GM18517 (cell line): ENCODE results near the gene ZNF536.

Experiments
- ATAC-seq: cut with Tn5 transposase; IDR thresholded peaks from one replicate; pipeline ENCODE4 v1.9.1; 2021; ENCODE audit warnings: mild to moderate bottlenecking, moderate library complexity; ENCODE audit not compliant: unreplicated experiment

The ZNF536 gene

DNA sequence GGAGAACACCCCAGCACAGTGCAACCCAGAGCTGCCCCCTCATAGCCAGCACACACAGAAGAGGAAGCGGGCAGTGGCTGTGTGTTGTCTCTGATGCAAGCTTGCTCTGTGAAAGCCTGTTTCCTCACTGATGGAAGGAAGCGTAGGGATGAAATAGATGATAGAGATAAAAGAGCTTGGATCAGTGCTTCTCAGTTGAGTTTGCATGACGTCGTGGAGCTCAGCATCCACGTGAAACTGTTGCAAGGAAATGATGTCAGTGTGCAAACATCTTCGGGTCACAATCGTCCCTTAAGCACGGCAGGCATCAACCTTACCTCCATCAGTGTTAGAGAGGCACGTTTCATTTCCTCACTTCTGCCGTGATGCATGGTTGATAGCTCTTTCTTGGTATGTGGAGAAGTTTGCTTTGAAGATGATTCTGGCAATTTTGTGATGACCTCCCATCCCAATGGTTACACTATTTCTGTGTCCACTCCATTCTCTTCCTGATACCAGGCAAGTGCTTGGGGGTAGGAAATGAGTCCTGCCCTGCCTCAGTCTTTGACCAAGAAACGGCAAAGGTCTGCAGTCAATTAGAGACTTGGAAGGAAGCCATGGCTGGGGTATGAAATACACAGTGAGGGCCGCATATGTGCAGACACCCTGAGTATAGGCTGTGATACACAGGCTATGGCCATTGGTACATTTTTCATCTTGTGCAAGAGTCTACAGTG lies 183.0 kb downstream of the ZNF536 start:
- no peak for ATAC-seq

DNA sequence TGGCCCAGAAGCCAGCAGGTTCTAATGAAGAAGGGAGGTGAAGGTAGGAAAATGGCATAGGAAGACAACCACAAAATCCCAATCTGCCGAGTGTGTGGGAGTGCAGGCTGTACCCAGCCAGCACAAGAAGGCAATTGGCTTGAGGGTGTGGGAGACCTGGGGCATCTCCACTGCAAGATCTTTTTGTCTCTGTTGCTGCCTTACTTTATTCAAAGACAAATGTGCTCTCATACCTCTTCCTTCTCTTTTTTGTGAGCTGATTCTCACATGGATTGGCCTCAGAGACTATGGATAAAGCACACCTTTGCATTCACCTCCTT lies 183.6 kb downstream of the ZNF536 start:
- no peak for ATAC-seq

DNA sequence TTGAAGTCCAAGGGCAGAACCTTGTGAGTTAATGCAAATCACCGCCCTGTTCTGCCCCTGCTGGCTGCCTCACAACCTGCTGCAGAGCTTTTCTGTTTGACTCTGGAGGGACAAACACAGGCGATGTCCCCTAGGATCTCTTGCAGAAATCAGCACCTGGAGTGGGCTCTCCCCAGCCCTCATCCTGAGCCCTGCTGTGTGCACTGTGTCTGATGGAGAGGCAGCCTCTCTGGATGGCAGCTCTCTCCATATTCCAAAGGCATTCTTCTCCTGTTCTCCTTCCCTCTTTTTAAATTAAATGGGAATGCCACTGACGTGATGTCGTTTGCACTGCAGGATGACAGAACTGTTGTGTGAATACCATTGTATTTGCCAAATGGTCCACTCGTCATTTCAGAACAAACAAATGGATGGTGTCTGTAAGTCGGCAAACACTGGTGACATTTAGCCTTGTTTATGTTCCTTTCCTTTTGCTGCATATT lies 184.1 kb downstream of the ZNF536 start:
- ATAC-seq, result no peak

DNA sequence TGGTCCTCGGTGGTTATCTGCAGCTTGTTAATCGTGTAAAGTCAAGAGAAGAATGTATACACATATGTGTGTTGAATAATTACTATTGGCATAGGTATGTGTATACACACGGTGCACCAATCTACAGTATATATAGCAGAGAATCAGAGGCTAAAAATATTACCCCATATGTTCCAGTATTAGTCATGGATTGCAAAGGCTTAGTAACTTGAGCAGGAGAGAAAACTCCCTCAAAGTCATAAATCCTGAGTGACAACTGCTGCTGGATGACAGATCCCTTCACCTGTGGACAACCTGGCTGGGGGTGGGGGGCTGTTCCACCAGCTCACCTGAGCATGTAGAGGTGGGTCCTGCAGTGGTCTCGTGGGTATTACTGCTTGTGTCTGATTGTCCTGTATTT lies 185.0 kb downstream of the ZNF536 start:
- ATAC-seq, result no peak

DNA sequence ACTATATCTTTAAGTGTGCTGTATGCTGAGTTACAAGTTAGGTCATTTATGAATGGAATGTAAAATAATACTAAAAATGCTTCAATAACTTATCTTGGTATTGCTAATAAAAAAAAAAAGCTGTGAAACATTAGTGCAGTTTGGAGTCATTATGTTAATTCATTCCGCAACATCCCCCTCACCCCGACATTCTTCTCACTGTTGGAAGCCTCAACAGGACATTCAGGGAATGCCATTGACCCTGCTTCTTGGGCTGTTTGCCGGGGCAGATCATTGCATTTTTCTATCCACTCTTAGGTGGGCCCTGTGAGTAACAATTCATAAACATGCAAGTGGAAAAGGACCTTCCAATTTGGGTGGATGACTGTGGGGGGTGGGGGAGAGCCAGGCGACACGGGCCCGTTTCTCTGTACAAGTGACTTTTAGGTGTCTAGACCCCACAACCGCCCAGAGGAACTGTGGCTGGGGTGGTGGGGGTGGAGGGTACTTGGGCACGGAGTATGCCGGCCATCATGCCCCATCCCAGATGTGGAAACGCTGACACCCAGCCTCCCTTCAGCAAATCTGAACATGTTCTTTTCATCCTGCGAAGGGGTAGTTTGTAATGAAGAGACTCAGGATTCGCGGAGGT lies 185.9 kb downstream of the ZNF536 start:
- no peak for ATAC-seq

DNA sequence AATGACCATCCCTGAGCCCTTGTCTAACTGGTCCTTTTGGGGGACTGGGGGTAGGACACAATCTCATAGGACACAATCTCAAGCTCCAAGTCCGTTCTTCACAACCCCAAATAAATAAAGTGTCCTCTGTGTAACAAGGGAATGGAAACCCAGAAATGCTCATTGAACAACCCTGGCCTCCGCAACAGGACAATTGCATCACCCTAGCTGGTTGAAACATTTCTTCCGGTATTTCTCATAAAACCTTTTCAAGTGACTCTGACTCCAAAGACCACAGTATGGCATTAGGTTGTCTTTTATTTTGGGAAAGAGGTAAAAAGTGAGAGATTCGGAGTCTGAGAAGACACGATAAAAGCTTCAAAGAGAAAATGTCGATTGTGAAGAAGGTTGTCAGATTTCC lies 186.6 kb downstream of the ZNF536 start:
- no peak for ATAC-seq

DNA sequence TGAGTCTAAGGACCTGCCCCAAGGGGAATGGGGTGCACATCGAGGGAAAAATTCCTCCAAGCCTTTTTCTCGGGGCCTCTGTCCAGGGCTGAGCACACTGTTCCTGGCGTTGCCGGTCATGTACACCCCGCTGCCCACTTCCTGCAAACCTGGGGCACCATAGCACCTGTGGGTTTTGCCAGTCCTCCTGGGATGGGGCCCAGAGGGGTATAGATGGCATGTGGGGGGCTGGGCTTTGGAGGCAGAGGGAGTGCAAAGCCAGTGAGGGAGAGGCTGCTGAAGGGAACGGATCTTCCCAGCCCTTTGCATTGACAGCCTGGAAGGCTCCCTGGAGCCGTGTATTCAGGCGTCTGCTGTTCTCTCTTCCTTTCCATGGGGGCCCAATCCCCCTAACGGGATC lies 187.3 kb downstream of the ZNF536 start:
- no peak for ATAC-seq

DNA sequence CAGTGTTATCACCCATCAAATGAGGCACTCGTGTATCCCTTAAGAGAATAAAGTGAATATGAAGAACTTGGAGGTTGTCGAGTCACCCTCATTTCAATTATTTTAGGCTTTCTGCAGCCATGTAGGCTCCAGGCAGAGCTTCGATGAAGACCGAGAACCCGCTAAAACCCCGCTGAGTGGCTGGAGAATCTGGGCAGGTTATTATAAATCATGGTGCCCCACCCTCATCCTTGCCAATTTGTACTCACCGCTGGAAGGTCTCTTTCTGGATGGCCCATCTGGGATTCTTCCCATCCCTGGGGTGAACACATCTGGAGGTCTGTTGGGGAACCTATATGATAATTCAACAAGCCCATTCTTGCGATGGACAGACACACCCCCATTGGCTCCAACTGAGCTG lies 190.8 kb downstream of the ZNF536 start:
- no peak for ATAC-seq

DNA sequence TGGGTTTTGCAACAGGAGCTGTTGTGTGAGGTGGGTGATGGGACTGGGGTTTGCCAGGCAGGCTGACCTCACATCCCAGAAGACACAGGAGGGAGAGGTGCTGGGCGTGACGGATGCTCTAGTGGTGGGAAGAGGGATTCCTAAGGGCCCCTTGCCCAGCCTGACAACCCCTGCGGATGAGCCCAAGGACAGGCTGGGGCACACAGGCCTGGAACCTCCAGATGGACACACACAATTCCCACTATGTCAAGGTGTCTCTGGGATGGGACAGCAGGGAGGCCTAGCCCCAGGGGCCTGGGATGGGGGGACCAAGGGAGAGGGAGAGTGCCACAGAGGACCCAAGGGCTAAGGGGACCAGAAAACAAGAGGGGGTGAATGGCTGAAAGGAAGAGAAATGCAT lies 191.5 kb downstream of the ZNF536 start:
- no peak for ATAC-seq

DNA sequence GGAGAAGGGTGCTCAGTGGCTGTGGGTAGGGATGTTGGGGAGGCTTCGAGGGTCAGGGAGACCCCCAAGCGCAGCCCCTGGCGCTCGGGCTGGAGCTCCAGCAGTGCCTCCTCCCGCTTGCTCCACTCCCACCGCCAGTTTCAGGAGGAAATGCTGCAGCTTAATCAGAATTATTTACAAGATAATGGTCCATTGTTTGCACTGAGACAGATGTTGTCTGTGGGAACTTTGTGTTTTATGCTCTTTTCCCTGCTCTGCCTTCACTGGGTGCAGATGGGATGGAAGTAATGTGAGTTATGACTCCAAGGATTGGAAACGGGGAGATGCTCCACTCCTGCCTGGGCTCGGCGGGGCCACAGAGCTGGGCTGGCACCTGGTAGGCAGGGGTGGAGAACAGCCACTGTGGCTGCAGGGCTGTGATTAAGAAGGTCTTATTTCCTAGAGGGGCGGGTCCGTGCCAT lies 192.4 kb downstream of the ZNF536 start:
- ATAC-seq, result no peak

DNA sequence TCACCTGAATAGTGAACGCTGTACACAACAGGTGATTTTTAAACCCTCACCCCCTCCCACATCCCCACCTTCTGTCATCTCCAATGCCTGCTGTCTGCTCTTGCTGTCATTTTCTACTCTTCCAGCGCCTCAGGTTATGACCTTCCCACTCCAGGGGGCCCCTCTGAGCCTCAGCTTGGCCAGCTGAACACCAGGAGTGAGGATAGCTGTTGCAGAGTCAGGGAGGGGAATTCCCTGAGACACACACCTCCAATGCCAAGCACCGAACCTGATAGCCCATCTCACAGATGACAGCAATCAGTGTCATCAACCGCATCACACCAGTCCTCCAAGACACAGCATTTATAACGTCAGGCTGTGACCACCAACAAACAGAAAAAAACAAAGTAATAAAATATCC lies 193.5 kb downstream of the ZNF536 start:
- ATAC-seq, result no peak

DNA sequence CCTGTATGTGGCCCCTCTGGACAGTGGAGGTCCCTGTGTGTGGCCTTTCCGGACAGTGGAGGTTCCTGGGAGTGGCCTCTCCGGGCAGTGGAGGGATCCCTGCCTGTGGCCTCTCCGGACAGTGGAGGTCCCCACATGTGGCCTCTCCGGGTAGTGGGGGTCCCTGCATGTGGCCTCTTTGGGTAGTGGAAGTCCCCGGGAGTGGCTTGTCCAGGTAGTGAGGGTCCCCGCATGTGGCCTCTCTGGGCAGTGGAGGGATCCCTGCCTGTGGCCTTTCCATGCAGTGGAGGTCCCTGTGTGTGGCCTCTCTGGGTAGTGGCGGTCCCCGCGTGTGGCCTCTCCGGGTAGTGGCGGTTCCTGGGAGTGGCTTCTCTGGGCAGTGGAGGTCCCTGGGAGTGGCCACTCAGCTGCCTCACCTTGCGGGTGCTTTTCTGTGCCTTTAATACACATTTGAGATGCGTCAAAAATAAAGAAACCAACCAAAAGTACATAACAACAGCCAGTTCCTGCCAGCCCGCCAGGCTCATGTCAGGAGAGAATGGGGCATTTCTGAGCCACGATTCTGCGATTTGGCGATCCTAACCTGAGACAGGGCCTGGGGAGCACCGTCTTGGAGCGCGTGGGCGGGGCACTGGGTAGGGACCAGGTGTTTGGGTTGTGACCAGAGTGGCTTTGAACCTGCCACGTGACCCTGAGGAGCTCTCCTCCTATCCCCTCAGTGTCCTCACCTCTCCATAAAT lies 194.7 kb downstream of the ZNF536 start:
- ATAC-seq, result no peak

DNA sequence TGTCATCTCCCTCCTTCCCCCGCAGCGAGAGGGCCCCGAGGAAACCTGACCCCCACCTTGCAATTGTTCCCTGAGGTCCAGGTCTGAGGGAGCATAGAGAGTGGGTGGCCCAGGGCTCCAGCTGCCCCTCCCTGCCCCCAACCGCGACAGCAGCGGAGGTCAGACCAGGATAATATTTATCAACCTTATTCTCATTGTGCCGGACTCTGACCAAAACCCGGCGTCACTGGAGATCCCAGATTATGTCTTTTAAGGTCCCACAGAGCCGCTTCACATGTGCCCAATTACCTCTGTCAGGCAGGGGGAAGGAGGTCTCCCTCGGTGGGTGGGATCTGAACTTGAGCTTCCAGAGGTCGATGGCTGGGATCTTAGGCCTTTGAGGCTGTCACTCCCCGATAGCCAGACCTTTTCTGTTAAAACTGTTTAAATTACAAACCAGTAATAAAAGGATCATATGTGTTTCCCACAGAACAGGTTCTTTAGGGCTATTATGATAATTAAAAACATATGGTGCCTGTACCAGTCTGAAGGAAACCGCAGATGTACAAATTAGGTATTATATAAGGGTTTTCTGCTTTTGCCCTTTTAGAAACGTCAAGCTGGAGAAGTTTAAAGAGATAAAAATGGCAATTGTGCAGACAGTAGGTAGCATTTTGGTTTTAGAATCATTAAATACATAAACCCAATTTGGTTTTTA lies 195.5 kb downstream of the ZNF536 start:
- no peak for ATAC-seq

DNA sequence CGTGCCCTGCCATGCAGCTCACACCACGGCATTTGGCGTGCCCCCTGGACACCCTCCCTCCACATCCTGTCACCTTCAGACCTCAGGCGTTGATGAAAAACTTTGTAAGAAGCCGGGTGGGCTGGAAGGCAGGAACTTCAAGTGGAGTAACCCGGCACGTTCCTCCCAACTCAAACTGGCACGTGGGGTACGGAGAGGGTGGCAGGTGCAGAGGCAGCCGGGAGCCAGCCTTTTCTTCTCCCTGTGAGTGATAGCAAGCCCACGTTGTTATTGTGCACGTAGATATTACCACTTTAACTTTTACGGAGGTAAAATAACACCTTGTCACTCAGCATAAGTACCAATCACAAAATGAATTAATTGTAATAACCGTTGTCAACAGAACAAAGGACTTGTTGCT lies 198.0 kb downstream of the ZNF536 start:
- ATAC-seq, result no peak

DNA sequence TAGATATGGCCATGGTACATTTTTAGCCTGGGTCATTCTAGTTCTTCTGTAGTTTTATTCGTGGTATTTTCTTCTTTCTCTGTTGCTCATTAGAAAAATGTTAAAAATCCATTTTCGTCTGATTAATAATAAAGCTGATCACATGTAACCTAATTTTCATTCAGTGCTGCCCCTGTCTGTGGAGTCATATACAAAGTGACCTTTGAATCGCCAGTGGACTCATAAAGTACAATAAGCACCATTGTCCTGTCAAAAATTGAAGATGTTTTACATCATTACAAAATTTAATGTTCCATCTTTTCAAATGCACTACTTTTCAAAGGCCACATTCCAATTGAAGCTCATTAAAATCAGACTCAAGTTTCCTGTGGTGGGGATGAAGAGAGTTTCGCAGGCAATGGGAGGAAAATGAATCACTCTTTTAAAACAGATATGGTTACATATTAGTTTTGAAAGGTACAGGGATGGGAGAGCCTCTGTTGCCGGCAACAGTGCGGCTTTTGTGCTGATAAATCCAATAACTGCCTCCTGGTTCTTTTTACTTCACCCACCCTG lies 205.4 kb downstream of the ZNF536 start:
- no peak for ATAC-seq

DNA sequence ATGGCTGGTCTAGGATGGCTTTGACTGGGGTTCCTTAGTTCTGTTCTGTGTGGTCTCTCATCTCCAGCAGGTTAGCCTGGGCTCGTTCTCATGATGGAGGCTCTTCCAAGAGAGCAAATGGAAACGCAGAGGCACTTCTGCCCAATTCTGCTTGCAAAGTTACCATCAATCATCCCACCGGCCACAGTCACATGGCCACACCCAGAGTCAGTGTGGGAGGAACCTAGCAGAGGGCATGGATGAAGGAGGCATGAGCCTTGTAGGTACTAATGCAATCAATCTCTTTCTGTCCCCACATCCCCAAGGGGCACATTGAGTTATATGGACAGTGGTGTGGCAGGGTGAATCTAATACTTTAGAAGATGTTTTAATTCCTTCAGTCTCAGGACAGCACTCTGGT lies 207.2 kb downstream of the ZNF536 start:
- ATAC-seq, result no peak

DNA sequence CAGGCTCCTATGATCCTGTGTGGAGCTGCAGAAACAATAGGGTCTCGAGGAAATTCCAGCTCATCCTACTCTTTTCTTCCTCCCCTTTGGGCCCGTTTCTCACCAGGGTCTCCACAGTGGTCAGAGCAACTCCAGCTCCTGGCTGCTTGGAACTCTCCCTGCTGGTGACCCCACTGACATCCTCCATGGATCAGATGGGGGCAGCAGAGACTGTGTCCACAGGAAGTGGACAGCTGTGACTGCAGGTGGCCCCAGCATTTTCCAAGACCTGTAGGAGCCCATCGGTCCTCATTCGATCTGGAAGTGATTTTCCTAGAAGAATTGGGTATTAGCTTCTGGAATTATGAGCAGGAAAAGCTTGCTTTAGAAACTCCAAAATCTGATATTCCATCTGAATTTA lies 208.5 kb downstream of the ZNF536 start:
- ATAC-seq, result no peak

DNA sequence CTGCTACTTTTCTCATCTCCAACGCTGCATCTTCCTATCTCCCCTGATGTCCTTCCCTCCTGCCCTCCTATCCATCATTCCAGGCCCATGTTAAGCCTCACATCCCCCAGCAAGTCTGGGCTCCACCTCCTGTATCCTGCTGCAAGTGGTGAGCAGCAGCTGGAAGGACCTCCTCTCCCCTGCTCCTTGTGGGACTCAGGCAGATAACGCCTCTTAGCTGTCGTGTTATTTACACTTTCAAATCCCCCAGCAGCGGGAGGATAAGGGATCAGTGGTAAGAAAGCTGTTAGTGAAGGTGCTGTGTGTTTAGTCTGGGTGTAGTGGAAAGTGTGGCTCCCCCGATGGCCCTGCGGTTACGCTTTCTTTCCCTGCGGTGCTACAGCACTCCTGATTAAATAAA lies 211.9 kb downstream of the ZNF536 start:
- ATAC-seq, result no peak

DNA sequence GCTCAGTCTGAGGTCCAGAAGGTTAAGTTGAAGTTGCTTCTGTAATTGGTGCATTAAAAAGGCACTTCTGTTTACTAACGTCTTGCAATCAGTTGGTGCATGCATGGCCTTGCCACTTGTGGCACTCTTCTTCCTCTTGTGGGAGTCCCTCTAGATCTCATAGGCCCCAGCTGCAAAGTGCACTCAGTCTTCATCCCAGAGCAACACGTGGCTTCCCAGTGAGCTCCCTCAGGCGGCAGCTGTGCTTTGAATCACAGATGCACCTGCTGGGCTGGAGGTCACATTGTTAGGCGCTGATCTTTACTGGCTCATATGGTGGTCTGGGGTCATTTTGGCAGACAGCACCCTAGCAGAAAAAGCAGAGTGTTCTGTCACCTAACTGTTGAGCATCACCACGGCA lies 215.7 kb downstream of the ZNF536 start:
- ATAC-seq, result no peak

DNA sequence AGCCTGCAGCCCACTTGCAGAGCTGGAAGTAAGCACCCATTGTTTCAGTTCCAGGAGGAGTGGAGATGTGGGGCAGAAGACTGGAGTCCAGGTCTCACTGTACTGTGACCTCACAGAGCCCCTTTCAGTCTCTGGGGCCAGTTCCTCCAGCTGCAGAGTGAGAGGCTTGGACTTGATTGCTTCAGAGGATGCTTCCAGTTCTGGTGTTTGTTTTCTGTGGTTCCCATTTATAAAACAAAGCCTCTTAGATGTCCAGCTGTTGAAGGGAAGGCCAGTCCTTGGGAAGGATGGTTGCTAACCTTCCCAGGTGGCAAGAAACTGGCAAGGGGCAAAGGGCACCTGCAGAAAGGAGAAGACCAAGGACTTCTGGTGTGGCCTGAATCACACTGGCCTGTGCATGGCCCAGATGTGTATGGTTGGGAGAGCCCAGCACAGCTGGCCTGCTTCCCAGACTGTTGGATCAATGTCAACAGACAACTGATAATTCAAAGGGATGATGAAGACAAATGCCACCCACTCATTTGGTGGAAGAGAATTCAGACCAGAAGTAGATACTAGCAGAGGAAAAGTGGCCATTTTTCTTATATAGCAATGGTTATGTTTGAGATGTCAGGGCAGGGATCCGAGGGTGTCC lies 218.5 kb downstream of the ZNF536 start:
- no peak for ATAC-seq

DNA sequence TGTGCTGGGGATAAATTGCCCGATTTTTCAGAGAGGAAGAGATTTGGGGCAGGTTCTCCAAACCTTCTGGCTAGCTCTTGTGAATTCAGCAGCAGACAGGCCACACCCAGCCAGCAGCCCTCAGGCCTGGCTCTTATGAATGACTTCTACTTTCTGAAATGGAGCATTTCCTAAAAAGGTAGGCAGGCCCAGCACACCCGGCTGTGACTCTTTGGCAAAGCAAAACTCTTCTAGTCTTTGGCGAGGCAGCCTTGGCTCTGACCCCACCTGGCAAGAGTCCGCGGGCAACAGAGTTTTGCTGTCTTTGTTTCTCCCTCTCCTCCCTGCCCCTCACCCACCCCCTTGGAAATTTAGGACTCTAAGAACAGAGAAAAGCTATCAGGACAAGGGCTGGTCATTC lies 221.2 kb downstream of the ZNF536 start:
- ATAC-seq, result no peak
